HEK293T (cell line): ENCODE results near the gene CIDEB.

ENCODE experiments used
- CTCF ChIA-PET: fragments of 350-600 bp; formaldehyde crosslinking; extraction: SDS; loops from one replicate; lab custom pipeline; 2021; ENCODE audit warnings: antibody characterized with exemption, inconsistent platforms; lab: Yijun Ruan, JAX
- POLR2A ChIA-PET: fragments of 350-600 bp; formaldehyde crosslinking; extraction: SDS; loops from one replicate; lab custom pipeline; 2020; ENCODE audit warnings: antibody characterized with exemption, inconsistent platforms; lab: Yijun Ruan, JAX
- DNase-seq: peaks from one replicate; pipeline ENCODE4 v3.0.0; 2012; ENCODE audit warnings: mixed read lengths; ENCODE audit errors: extremely low spot score
- ARNT ChIP-seq: fragments of 450-650 bp; IDR thresholded peaks from 2 replicates; pipeline ENCODE4 v1.6.1; 2017; ENCODE audit warnings: mild to moderate bottlenecking
- BHLHE40 ChIP-seq: fragments of 450-650 bp; IDR thresholded peaks from 2 replicates; pipeline ENCODE4 v1.6.1; 2016; ENCODE audit warnings: mild to moderate bottlenecking, moderate library complexity, borderline replicate concordance
- CTBP1 ChIP-seq: fragments of 450-650 bp; IDR thresholded peaks from 2 replicates; pipeline ENCODE4 v1.6.1; 2016; ENCODE audit warnings: borderline replicate concordance
- ELF4 ChIP-seq: fragments of 450-650 bp; IDR thresholded peaks from 2 replicates; pipeline ENCODE4 v1.6.1; 2017; ENCODE audit warnings: antibody characterized with exemption
- FOXA1 ChIP-seq: fragments of 450-650 bp; IDR thresholded peaks from 2 replicates; pipeline ENCODE4 v1.6.1; 2016; ENCODE audit warnings: mild to moderate bottlenecking
- FOXK2 ChIP-seq: fragments of 450-650 bp; IDR thresholded peaks from 2 replicates; pipeline ENCODE4 v1.6.1; 2016; ENCODE audit warnings: mild to moderate bottlenecking
- FOXM1 ChIP-seq: fragments of 450-650 bp; IDR thresholded peaks from 2 replicates; pipeline ENCODE4 v1.6.1; 2017; ENCODE audit warnings: mild to moderate bottlenecking, borderline replicate concordance
- HDGF ChIP-seq: fragments of 450-650 bp; IDR thresholded peaks from 2 replicates; pipeline ENCODE4 v1.6.1; 2017; ENCODE audit warnings: antibody characterized with exemption, borderline replicate concordance
- L3MBTL2 ChIP-seq: fragments of 450-650 bp; conservative IDR thresholded peaks from 2 replicates; pipeline ENCODE4 v1.6.1; 2016; ENCODE audit warnings: mild to moderate bottlenecking
- LEF1 ChIP-seq: fragments of 450-650 bp; IDR thresholded peaks from 2 replicates; pipeline ENCODE4 v1.6.1; 2017; ENCODE audit warnings: mild to moderate bottlenecking, borderline replicate concordance
- NFRKB ChIP-seq: fragments of 450-650 bp; IDR thresholded peaks from 2 replicates; pipeline ENCODE4 v1.6.1; 2016; ENCODE audit warnings: mild to moderate bottlenecking, moderate library complexity
- PKNOX1 ChIP-seq: fragments of 450-650 bp; IDR thresholded peaks from 2 replicates; pipeline ENCODE4 v1.6.1; 2016
- SP1 ChIP-seq: fragments of 450-650 bp; IDR thresholded peaks from 2 replicates; pipeline ENCODE4 v1.6.1; 2017
- SUZ12 ChIP-seq: fragments of 450-650 bp; IDR thresholded peaks from 2 replicates; pipeline ENCODE4 v1.6.1; 2016; ENCODE audit warnings: mild to moderate bottlenecking
- TARDBP ChIP-seq: fragments of 450-650 bp; IDR thresholded peaks from 2 replicates; pipeline ENCODE4 v1.6.1; 2016
- ZNF384 ChIP-seq: fragments of 450-650 bp; IDR thresholded peaks from 2 replicates; pipeline ENCODE4 v1.6.1; 2016

CIDEB gene

DNA sequence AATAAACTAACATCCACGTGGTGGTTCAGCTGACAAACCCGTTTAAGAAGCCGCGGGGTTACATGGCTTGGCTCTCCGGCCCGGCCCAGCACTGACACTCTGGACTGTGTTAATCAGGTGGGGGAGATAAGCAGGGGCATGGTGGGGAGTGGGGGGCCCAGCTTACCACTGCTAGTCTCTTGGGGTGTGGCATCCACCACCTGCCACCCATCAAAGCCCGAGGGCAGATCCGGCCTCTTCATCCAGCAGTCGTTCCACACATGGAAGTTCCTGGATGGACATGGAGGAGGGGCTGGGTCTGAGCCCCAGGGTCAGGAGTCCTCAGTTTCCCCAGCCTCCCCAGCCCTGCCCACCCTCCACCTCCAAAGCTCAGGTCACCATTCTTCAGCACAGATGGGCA, 49.7 kb downstream of the CIDEB start:
- ChIA-PET CTCF (no interaction called here), POLR2A (no interaction called here)
- no peak for DNase-seq
- no peak for TF ChIP-seq FOXK2
- no peak for TF ChIP-seq HDGF
- TF ChIP-seq CTBP1: no peak
- no peak for TF ChIP-seq ELF4
- no peak for TF ChIP-seq TARDBP
- no peak for TF ChIP-seq SUZ12
- TF ChIP-seq L3MBTL2: no peak
- TF ChIP-seq FOXA1: no peak

DNA sequence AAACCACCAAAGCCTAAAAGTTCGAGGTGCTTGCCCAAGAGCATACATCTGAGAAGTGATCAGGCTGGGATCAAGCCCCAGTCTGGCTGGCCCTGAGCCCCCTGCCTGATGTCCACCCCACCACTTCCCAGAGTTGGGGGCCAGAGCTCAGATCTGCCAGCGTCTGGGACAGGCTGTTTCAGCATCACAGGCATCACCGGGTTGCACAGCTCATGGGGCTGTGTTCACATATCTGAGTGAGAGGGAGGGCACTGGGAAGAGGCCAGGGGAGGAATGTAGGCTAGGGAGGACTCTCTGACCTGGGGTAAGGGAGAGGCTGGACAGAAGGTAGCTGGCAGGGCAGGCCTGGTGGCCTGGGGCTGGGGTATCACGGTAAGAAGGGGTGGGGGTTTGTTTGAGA, 50.8 kb downstream of the CIDEB start:
- DNase-seq: no peak
- ChIA-PET CTCF (interaction anchor here (0.6 to 0.7 kb wide), 2 partner anchors 10 to 40 kb away, joined by 3 read pairs; no protein-coding TSS in a partner anchor), POLR2A (interaction anchor here (0.8 to 1.7 kb wide), 2 partner anchors 14 kb away, joined by 4 to 8 read pairs (median 6); partner anchors contain the start of genes RABGGTA and TINF2)
- TF ChIP-seq PKNOX1: no peak
- no peak for TF ChIP-seq TARDBP
- no peak for TF ChIP-seq FOXK2
- TF ChIP-seq LEF1: no peak
- no peak for TF ChIP-seq SP1
- no peak for TF ChIP-seq HDGF
- TF ChIP-seq NFRKB: no peak
- TF ChIP-seq ELF4: no peak
- no peak for TF ChIP-seq CTBP1
- no peak for TF ChIP-seq FOXA1
- no peak for TF ChIP-seq FOXM1
- TF ChIP-seq BHLHE40: no peak
- TF ChIP-seq ZNF384: no peak
- TF ChIP-seq SUZ12: no peak
- no peak for TF ChIP-seq ARNT
- TF ChIP-seq L3MBTL2: no peak

DNA sequence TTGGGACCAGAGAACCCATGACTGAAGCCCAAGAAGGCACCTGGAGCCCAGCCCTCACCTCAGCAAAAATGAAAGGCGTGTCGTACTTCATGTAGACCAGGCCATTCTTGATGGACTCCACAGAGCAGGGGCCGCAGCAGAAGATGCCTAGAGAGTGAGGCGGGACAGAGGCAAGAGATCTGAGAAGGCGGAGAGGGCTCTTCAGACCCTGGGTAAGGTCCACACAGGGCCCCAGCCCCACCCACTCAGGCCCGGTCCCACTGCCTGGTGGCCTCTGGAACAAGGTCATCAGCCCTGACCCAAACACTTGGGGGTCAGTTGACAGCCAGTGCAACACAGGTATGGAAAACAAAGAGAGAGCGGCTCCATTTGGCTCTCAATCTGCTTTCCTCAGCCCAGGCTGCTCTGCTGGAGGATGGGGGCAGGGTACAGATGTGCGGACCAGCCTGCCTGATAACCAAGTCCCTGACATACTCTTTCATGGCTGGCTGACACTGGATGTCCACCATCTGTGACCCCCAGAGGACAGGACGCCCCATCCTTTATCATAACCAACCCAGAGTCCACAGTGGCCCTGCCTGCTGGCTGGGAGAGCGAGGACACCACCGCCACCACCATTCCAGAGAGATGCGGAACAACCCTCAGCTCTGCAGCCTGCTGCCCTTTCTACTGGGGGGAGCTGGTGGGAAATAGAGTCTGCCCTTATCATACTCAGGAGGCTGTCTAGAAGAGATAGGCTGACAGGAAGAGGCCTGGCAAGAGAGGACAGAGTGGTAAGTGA, 51.7 kb downstream of the CIDEB start:
- no peak for TF ChIP-seq HDGF
- TF ChIP-seq TARDBP: no peak
- TF ChIP-seq NFRKB: no peak
- no peak for TF ChIP-seq FOXM1
- no peak for TF ChIP-seq ELF4
- no peak for TF ChIP-seq FOXA1
- no peak for TF ChIP-seq FOXK2
- TF ChIP-seq ZNF384: no peak
- TF ChIP-seq SUZ12: no peak
- TF ChIP-seq ARNT: no peak
- no peak for TF ChIP-seq CTBP1
- TF ChIP-seq BHLHE40: no peak
- no peak for TF ChIP-seq PKNOX1
- TF ChIP-seq LEF1: no peak
- no peak for TF ChIP-seq L3MBTL2
- TF ChIP-seq SP1: no peak
- ChIA-PET CTCF (interaction anchor here (0.7 to 0.9 kb wide), 2 partner anchors 15 to 41 kb away, joined by 3 read pairs; no protein-coding TSS in a partner anchor), POLR2A (interaction anchor here (0.8 to 1.7 kb wide), 2 partner anchors 14 to 15 kb away, joined by 4 to 8 read pairs; partner anchors contain the start of genes RABGGTA and TINF2)
- DNase-seq: no peak

DNA sequence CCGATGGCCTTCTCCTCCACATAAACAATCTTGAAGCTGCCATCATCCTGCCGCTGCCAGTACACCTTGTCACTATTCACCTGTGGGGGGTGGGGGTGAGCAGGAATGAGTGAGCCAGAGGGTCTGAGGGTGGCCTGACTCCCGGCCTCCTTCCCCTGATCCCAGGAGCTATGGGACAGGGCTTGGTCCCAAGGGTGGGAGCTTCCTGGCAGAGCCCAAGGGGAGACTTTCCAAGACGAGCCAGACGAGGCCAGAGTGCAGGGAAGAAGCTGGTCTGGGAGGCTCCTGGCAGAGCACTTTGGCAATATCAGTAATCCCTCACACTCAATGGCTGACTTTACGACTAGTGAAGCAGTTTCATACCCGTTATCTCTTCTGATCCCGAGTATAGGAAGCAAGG, 52.3 kb downstream of the CIDEB start:
- POLR2A ChIA-PET: interaction anchor here (1.7 kb wide), 1 partner anchor 16 kb away, joined by 8 read pairs; the partner anchor contains the start of gene RABGGTA
- TF ChIP-seq FOXM1 (no peak), SUZ12 (no peak), TARDBP (no peak), ELF4 (no peak)
- CTCF ChIA-PET: interaction anchor here (0.7 to 0.9 kb wide), 2 partner anchors 15 to 78 kb away, joined by 3 read pairs; no protein-coding TSS in a partner anchor
- no peak for DNase-seq
